ENCODE data around the gene SLC2A9. TPM values are rescaled to one million over a fixed set of nuclear protein-coding genes. Genes with fewer than 3 reads are reported as not detected.
"Not testable (repeated sequence)": the region's sequence is repeated elsewhere in the genome, so short reads cannot be mapped to it uniquely, and the experiment has no call there.

Gene SLC2A9
- polyA plus RNA-seq, 4 donors: 9.2 to 10.6 (median 10.3) TPM

DNA sequence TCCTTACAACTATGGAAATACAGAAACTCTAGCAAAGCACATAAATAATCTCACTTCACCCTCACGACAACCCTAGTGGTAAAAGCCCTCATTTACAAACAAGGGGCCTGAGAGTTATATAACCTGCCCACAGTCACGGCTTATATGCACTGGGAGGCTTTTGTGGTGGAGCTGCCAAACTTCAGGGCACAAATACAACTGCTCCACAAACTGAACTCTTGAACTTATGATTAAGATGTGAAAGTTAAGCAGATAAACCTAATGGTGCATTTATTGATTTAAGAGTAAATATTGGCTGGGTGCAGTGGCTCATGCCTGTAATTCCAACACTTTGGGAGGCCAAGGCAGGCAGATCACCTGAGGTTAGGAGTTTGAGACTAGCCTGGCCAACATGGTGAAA lies 19.0 kb downstream of the SLC2A9 start:
- no peak for DNase-seq (ENCODE audit: low read depth in 4 of 4, low spot score in 3 of 4)

GRCh38 chr4:10001757-10002156 lies 19.5 kb downstream of the SLC2A9 start:
- DNase-seq (ENCODE audit: low read depth in 4 of 4, low spot score in 3 of 4): no peak

- no peak for DNase-seq (ENCODE audit: low read depth in 4 of 4, low spot score in 3 of 4)
These were observed 21.2 kb downstream of the SLC2A9 start for GRCh38 chr4:9999956-10000561.

GRCh38 chr4:9997886-9998285 lies 23.4 kb downstream of the SLC2A9 start:
- DNase-seq (ENCODE audit: low read depth in 4 of 4, low spot score in 3 of 4): no peak

GRCh38 chr4:9996319-9997110 lies 24.8 kb downstream of the SLC2A9 start:
- DNase-seq (ENCODE audit: low read depth in 4 of 4, low spot score in 3 of 4): no peak

GRCh38 chr4:9994246-9994847 lies 26.9 kb downstream of the SLC2A9 start:
- DNase-seq (ENCODE audit: low read depth in 4 of 4, low spot score in 3 of 4): no peak

GRCh38 chr4:9989918-9990635 lies 31.2 kb downstream of the SLC2A9 start:
- no peak for DNase-seq (ENCODE audit: low read depth in 4 of 4, low spot score in 3 of 4)

- DNase-seq (ENCODE audit: low read depth in 4 of 4, low spot score in 3 of 4): no peak
These were observed 32.4 kb downstream of the SLC2A9 start for GRCh38 chr4:9988933-9989332.

DNA sequence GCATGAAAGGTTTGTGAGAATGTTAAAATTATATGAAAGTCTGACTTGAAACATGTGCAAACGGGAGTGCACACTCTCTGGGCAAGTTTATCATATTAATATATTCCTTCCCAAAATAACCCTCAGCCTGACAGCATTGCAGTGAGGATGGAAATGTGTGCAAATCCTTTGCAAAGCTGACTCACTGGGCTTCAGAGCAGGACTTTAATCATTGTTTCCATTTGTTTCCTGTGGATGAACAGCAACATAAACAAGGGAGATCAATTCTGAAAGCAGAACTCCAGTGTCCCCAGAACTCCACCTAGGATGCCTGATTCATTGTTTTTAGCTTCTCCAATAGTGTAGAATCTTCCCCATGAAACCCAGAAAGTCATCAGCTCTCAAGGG lies 32.9 kb downstream of the SLC2A9 start:
- DNase-seq (ENCODE audit: low read depth in 4 of 4, low spot score in 3 of 4): no peak

GRCh38 chr4:9987749-9988362 lies 33.4 kb downstream of the SLC2A9 start:
- DNase-seq (ENCODE audit: low read depth in 4 of 4, low spot score in 3 of 4): no peak

- DNase-seq (ENCODE audit: low read depth in 4 of 4, low spot score in 3 of 4): no peak
These were observed 36.7 kb downstream of the SLC2A9 start for GRCh38 chr4:9984621-9985020.

GRCh38 chr4:9983211-9983610 lies 38.1 kb downstream of the SLC2A9 start:
- DNase-seq (ENCODE audit: low read depth in 4 of 4, low spot score in 3 of 4): no peak

GRCh38 chr4:9981899-9982298 lies 39.4 kb downstream of the SLC2A9 start:
- not testable (repeated sequence) for DNase-seq (ENCODE audit: low read depth in 4 of 4, low spot score in 3 of 4)

DNA sequence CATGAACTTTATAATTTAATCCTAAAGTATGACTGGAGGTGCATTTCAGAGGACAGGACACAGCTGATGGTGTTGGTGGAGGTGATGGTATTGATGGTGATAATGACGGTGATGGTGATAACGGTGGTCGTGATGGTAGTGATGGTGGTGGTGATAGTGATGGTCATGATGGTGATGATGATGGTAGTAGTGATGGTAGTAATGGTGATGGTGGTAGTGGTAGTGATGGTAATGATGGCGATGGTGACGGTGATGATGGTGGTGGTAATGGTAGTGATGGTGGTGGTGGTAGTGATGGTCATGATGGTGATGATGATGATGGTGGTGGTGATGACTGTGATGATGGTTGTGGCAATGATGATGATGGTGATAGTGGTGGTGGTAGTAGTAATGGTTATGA lies 40.4 kb downstream of the SLC2A9 start:
- DNase-seq (ENCODE audit: low read depth in 4 of 4, low spot score in 3 of 4): no peak

- no peak for DNase-seq (ENCODE audit: low read depth in 4 of 4, low spot score in 3 of 4)
These were observed 42.1 kb downstream of the SLC2A9 start for GRCh38 chr4:9979101-9979701.

GRCh38 chr4:9977518-9978031 lies 43.7 kb downstream of the SLC2A9 start:
- no peak for DNase-seq (ENCODE audit: low read depth in 4 of 4, low spot score in 3 of 4)

DNA sequence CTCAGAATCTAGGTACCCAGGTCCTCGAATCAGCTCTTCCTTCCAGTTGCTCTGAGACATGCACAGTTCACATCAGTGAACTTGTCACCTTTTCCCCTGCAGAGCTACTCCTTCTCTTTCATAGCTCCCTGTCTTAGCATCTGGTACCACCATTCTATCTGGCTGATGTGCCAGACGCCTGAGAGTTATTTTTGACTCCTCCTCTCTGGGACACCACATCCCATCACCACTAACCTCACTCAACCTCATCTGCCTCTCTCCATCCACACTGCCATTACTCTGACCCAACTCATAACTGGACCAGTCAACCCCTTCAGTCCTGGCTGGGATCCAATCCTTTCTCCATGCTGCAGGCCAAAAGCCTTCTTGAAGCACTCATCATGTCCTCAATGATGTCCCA lies 44.5 kb downstream of the SLC2A9 start:
- no peak for DNase-seq (ENCODE audit: low read depth in 4 of 4, low spot score in 3 of 4)

- no peak for DNase-seq (ENCODE audit: low read depth in 4 of 4, low spot score in 3 of 4)
These were observed 45.0 kb downstream of the SLC2A9 start for GRCh38 chr4:9976293-9976692.

DNA sequence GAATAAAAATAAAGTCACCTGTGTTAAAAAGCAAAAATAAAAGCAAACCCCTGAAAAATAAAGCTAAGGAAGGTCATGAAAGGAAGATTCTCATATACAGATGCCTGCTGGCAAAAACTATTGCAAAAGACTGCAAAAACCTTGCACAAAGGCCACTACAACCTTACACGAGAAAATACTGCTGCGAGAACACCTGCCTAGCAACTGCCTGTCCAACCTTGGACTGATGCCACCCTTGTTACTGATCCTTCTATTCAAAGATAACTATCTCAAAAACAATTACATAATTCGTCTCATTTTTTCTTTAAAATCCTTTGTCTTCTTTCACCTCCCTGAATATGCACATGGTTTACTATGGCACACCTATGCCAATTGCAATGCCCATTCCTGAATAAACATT lies 49.6 kb downstream of the SLC2A9 start:
- DNase-seq (ENCODE audit: low read depth in 4 of 4, low spot score in 3 of 4): no peak

DNA sequence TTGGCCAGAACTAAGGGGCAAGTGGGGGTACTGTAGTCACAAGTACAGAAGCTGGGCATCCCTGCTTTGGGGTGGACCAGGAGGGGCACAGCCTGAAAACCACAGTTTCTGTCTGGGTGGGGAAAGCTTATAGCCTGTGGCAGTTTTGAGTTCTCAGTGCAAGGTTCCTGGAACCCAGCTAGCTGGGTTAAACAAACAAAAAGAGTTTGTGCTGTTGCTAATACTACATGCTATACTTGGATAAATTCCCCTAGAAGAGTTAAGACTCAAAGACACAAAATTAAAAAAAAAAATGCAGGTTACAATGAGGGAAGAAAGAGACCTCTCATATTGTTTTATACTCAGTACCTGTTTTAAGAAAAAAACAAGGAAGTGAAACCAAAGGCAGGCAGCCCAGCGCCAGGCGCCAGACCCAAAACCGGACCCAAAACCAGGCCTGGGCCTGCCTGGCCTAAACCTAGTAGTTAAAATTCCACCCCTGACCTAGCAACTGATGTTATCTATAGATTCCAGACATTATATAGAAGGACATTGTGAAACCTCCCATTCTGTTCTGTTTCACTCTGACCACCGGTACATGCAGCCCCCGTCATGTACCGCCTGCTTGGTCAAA lies 50.8 kb downstream of the SLC2A9 start:
- DNase-seq (ENCODE audit: low read depth in 4 of 4, low spot score in 3 of 4): no peak

Data from right renal pelvis (tissue), 4 donors.